Measurements from ENCODE around the gene ZNF341.

ZNF341 gene

GRCh38 chr20:33822423-33822822 is 90.6 kb downstream of the ZNF341 start:
- TF ChIP-seq, protein P1, sequence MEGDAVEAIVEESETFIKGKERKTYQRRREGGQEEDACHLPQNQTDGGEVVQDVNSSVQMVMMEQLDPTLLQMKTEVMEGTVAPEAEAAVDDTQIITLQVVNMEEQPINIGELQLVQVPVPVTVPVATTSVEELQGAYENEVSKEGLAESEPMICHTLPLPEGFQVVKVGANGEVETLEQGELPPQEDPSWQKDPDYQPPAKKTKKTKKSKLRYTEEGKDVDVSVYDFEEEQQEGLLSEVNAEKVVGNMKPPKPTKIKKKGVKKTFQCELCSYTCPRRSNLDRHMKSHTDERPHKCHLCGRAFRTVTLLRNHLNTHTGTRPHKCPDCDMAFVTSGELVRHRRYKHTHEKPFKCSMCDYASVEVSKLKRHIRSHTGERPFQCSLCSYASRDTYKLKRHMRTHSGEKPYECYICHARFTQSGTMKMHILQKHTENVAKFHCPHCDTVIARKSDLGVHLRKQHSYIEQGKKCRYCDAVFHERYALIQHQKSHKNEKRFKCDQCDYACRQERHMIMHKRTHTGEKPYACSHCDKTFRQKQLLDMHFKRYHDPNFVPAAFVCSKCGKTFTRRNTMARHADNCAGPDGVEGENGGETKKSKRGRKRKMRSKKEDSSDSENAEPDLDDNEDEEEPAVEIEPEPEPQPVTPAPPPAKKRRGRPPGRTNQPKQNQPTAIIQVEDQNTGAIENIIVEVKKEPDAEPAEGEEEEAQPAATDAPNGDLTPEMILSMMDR (IDR thresholded peaks at IDR 0.05; ENCODE audit: borderline replicate concordance, extremely low read depth, low read length, poor library complexity, severe bottlenecking) = no peak
- H3K4me2 ChIP-seq (ENCODE audit: insufficient read depth, low read length) = no peak overlapping the region
- H3K36me3 ChIP-seq (ENCODE audit: insufficient read depth, low read length) = peaks cover 11% of the 10 kb centered on the region; the same call in 1 of the 2 replicates
- H2AFZ ChIP-seq (ENCODE audit: low read depth, low read length) = no peak overlapping the region
- H3K9ac ChIP-seq (ENCODE audit: low read depth, low read length) = no peak overlapping the region
- no peak overlapping the region for H3K27ac ChIP-seq (ENCODE audit: low read length)
- no peaks in the 10 kb centered on the region for H3K9me3 ChIP-seq (ENCODE audit: insufficient read depth, low read length, severe bottlenecking)
- DNase-seq (no peak), ATAC-seq (ENCODE audit: insufficient read depth, low read depth) (no peak)
- no peaks in the 10 kb centered on the region for H3K4me1 ChIP-seq (ENCODE audit: insufficient read depth, low read length)
- H3K27me3 ChIP-seq (ENCODE audit: insufficient read depth, low read length, poor library complexity) = no peaks in the 10 kb centered on the region
- peaks cover 96% of the 10 kb centered on the region for H3K79me2 ChIP-seq (ENCODE audit: insufficient read depth, low read length)
- H3K4me3 ChIP-seq (ENCODE audit: low read depth in 1 of 2, low read length in 2 of 2) = no peak overlapping the region
- peaks cover 78% of the 10 kb centered on the region for H4K20me1 ChIP-seq (ENCODE audit: insufficient read depth, low read length)

GRCh38 chr20:33822991-33823390 is 91.2 kb downstream of the ZNF341 start:
- Histone ChIP-seq H3K4me1 (ENCODE audit: insufficient read depth, low read length) (no peaks in the 10 kb centered on the region), H3K4me3 (ENCODE audit: low read depth in 1 of 2, low read length in 2 of 2) (no peak overlapping the region), H3K79me2 (ENCODE audit: insufficient read depth, low read length) (peaks cover 96% of the 10 kb centered on the region), H3K9me3 (ENCODE audit: insufficient read depth, low read length, severe bottlenecking) (no peaks in the 10 kb centered on the region), H3K27me3 (ENCODE audit: insufficient read depth, low read length, poor library complexity) (no peaks in the 10 kb centered on the region), H3K36me3 (ENCODE audit: insufficient read depth, low read length) (peaks cover 11% of the 10 kb centered on the region; the same call in 1 of the 2 replicates), H3K27ac (ENCODE audit: low read length) (no peak overlapping the region), H4K20me1 (ENCODE audit: insufficient read depth, low read length) (peaks cover 78% of the 10 kb centered on the region), H3K9ac (ENCODE audit: low read depth, low read length) (no peak overlapping the region), H2AFZ (ENCODE audit: low read depth, low read length) (no peak overlapping the region), H3K4me2 (ENCODE audit: insufficient read depth, low read length) (no peak overlapping the region)
- DNase-seq (no peak), ATAC-seq (ENCODE audit: insufficient read depth, low read depth) (no peak)
- TF ChIP-seq EZH2 (IDR thresholded peaks at IDR 0.05; ENCODE audit: borderline replicate concordance, low read depth, low read length, severe bottlenecking) = no peak
- TF ChIP-seq, protein P1 (IDR thresholded peaks at IDR 0.05; ENCODE audit: borderline replicate concordance, extremely low read depth, low read length, poor library complexity, severe bottlenecking) = no peak

GRCh38 chr20:33824852-33825251 is 93.1 kb downstream of the ZNF341 start:
- Histone ChIP-seq H3K79me2 (ENCODE audit: insufficient read depth, low read length) (peaks cover 97% of the 10 kb centered on the region), H2AFZ (ENCODE audit: low read depth, low read length) (no peak overlapping the region), H3K9ac (ENCODE audit: low read depth, low read length) (no peak overlapping the region), H3K36me3 (ENCODE audit: insufficient read depth, low read length) (peaks cover 8% of the 10 kb centered on the region; the same call in 1 of the 2 replicates), H3K4me3 (ENCODE audit: low read depth in 1 of 2, low read length in 2 of 2) (no peak overlapping the region), H3K27me3 (ENCODE audit: insufficient read depth, low read length, poor library complexity) (no peaks in the 10 kb centered on the region), H4K20me1 (ENCODE audit: insufficient read depth, low read length) (peaks cover 79% of the 10 kb centered on the region), H3K9me3 (ENCODE audit: insufficient read depth, low read length, severe bottlenecking) (no peaks in the 10 kb centered on the region), H3K4me1 (ENCODE audit: insufficient read depth, low read length) (no peaks in the 10 kb centered on the region), H3K27ac (ENCODE audit: low read length) (no peak overlapping the region), H3K4me2 (ENCODE audit: insufficient read depth, low read length) (no peak overlapping the region)
- TF ChIP-seq, protein P1 (IDR thresholded peaks at IDR 0.05; ENCODE audit: borderline replicate concordance, extremely low read depth, low read length, poor library complexity, severe bottlenecking) = no peak
- no peak for TF ChIP-seq EZH2 (IDR thresholded peaks at IDR 0.05; ENCODE audit: borderline replicate concordance, low read depth, low read length, severe bottlenecking)
- no peak for DNase-seq
- no peak for ATAC-seq (ENCODE audit: insufficient read depth, low read depth)

Data from DND-41 (cell line).